GM23338 (cell line): Measurements from ENCODE around the gene CREB3L2. TPM values are rescaled to one million over a fixed set of nuclear protein-coding genes. Genes with fewer than 3 reads are reported as not detected.

Experiments
- ATAC-seq: fragments of 200-7000 bp; cut with Tn5 transposase; 3 replicates; pipeline ENCODE4 v1.9.1; 2020
- DNase-seq: peaks from one replicate; pipeline ENCODE4 v3.0.0-alpha.2; 2015; ENCODE audit warnings: low spot score
- H2AFZ ChIP-seq: fragments of 200-600 bp; sonication (generic); 2 replicates; pipeline ENCODE4 v1.8.0; 2016; ENCODE audit warnings: antibody characterized with exemption, mild to moderate bottlenecking, moderate library complexity
- H3F3A ChIP-seq: fragments of 200-600 bp; sonication (generic); replicated peaks from 2 replicates; pipeline ENCODE4 v1.8.0; 2017; ENCODE audit warnings: antibody characterized with exemption, mixed run types, low read depth
- H3K27ac ChIP-seq: fragments of 200-600 bp; sonication (generic); 2 replicates; pipeline ENCODE4 v1.6.1; 2016; ENCODE audit warnings: low read depth
- H3K27me3 ChIP-seq: fragments of 200-600 bp; sonication (generic); 2 replicates; pipeline ENCODE4 v1.8.0; 2016; ENCODE audit warnings: mild to moderate bottlenecking, mixed run types, moderate library complexity; ENCODE audit not compliant: insufficient read depth
- H3K36me3 ChIP-seq: fragments of 200-600 bp; sonication (generic); 2 replicates; pipeline ENCODE4 v1.8.0; 2016; ENCODE audit warnings: mild to moderate bottlenecking; ENCODE audit not compliant: insufficient read depth
- H3K4me1 ChIP-seq: fragments of 200-600 bp; sonication (generic); 2 replicates; pipeline ENCODE4 v1.8.0; 2016; ENCODE audit warnings: mild to moderate bottlenecking, moderate library complexity; ENCODE audit not compliant: insufficient read depth
- H3K4me2 ChIP-seq: fragments of 200-600 bp; sonication (generic); 2 replicates; pipeline ENCODE4 v1.7.1; 2017; ENCODE audit warnings: mixed run types
- H3K4me3 ChIP-seq: fragments of 200-600 bp; sonication (generic); 2 replicates; pipeline ENCODE4 v1.6.1; 2016; ENCODE audit warnings: mixed run types
- H3K79me2 ChIP-seq: fragments of 200-600 bp; sonication (generic); replicated peaks from 2 replicates; pipeline ENCODE4 v1.8.0; 2017; ENCODE audit warnings: mild to moderate bottlenecking; ENCODE audit not compliant: insufficient read depth
- H3K9me2 ChIP-seq: fragments of 200-600 bp; sonication (generic); 2 replicates; pipeline ENCODE4 v1.8.0; 2017; ENCODE audit not compliant: insufficient read depth
- H4K20me1 ChIP-seq: fragments of 200-600 bp; sonication (generic); replicated peaks from 2 replicates; pipeline ENCODE4 v1.8.0; 2017; ENCODE audit warnings: mild to moderate bottlenecking; ENCODE audit not compliant: insufficient read depth
- H3K27ac Mint-ChIP-seq: 2 replicates; pipeline ENCODE4 v1.8.0; 2020; ENCODE audit warnings: inconsistent platforms, mild to moderate bottlenecking, moderate library complexity, mixed read lengths
- H3K27me3 Mint-ChIP-seq: 3 replicates; pipeline ENCODE4 v1.8.0; 2022; ENCODE audit warnings: low read depth, mild to moderate bottlenecking, moderate library complexity, mixed read lengths, inconsistent platforms; ENCODE audit not compliant: insufficient read depth, poor library complexity
- H3K36me3 Mint-ChIP-seq: 3 replicates; pipeline ENCODE4 v1.8.0; 2021; ENCODE audit warnings: low read depth, mild to moderate bottlenecking, inconsistent platforms, moderate library complexity, mixed read lengths
- H3K4me1 Mint-ChIP-seq: 3 replicates; pipeline ENCODE4 v1.8.0; 2020; ENCODE audit warnings: mild to moderate bottlenecking, inconsistent platforms, mixed read lengths
- H3K4me3 Mint-ChIP-seq: 3 replicates; pipeline ENCODE4 v1.8.0; 2021; ENCODE audit warnings: moderate library complexity, mild to moderate bottlenecking, inconsistent platforms, mixed read lengths
- H3K9me3 Mint-ChIP-seq: 3 replicates; pipeline ENCODE4 v1.8.0; 2020; ENCODE audit warnings: moderate library complexity, mild to moderate bottlenecking, inconsistent platforms, mixed read lengths
- CREB1 ChIP-seq: fragments of 250-450 bp; sonication (Bioruptor Pico); IDR thresholded peaks from 2 replicates; pipeline ENCODE4 v1.5.0; 2020; ENCODE audit warnings: low read depth, mild to moderate bottlenecking, moderate library complexity
- CTCF ChIP-seq, 2 experiments: fragments of 200-600 bp in 1 of 2; sonication (generic) in 1 of 2; conservative IDR thresholded peaks; 2 replicates each; pipeline versions ENCODE4 v1.5.1 to v1.6.1; 2016 to 2017; ENCODE audit warnings: antibody characterized with exemption in 2 of 2, low read depth in 2 of 2, mild to moderate bottlenecking in 2 of 2, moderate library complexity in 1 of 2
- ETS1 ChIP-seq: IDR thresholded peaks from 2 replicates; pipeline ENCODE4 v1.6.1; 2016; ENCODE audit warnings: antibody characterized with exemption
- EZH2 ChIP-seq: fragments of 200-600 bp; sonication (generic); IDR thresholded peaks from one replicate; pipeline ENCODE4 v1.8.0; 2017; ENCODE audit warnings: antibody characterized with exemption, mild to moderate bottlenecking, low read depth; ENCODE audit not compliant: unreplicated experiment
- EZH2phosphoT487 ChIP-seq: fragments of 200-600 bp; sonication (generic); IDR thresholded peaks from one replicate; pipeline ENCODE4 v1.8.1; 2018; ENCODE audit warnings: antibody characterized with exemption; ENCODE audit not compliant: unreplicated experiment
- JUNB ChIP-seq: IDR thresholded peaks from one replicate; pipeline ENCODE4 v1.6.1; 2016; ENCODE audit warnings: antibody characterized with exemption; ENCODE audit not compliant: unreplicated experiment
- NANOG ChIP-seq: IDR thresholded peaks from 2 replicates; pipeline ENCODE4 v1.6.1; 2016; ENCODE audit warnings: antibody characterized with exemption, borderline replicate concordance
- POLR2AphosphoS5 ChIP-seq: IDR thresholded peaks from 2 replicates; pipeline ENCODE4 v1.6.1; 2016; ENCODE audit warnings: antibody characterized with exemption, low read depth
- REST ChIP-seq: IDR thresholded peaks from one replicate; pipeline ENCODE4 v1.6.1; 2018; ENCODE audit warnings: antibody characterized with exemption; ENCODE audit not compliant: unreplicated experiment
- STAT1 ChIP-seq: IDR thresholded peaks from one replicate; pipeline ENCODE4 v1.6.1; 2016; ENCODE audit warnings: antibody characterized with exemption; ENCODE audit not compliant: unreplicated experiment
- ZNF114 ChIP-seq: fragments of 250-450 bp; sonication (Bioruptor Pico); IDR thresholded peaks from 2 replicates; pipeline ENCODE4 v1.5.0; 2020; ENCODE audit warnings: mild to moderate bottlenecking, moderate library complexity
- ZNF331 ChIP-seq: fragments of 250-450 bp; sonication (Bioruptor Pico); IDR thresholded peaks from 2 replicates; pipeline ENCODE4 v1.5.0; 2020; ENCODE audit warnings: low read depth, mild to moderate bottlenecking, moderate library complexity
- ZNF462 ChIP-seq: fragments of 250-450 bp; sonication (Bioruptor Pico); IDR thresholded peaks from 2 replicates; pipeline ENCODE4 v1.5.0; 2020; ENCODE audit warnings: mild to moderate bottlenecking, moderate library complexity
- polyA plus RNA-seq: library from polyadenylated mRNA; unstranded; fragments of >200 nt; fragmentation: Nextera tagmentation; extraction: Ambion mirVana; gene quantifications from 2 replicates; pipeline ENCODE4 v1.2.1, GENCODE V29; 2016
- total RNA-seq: library from RNA; depleted of rRNA; stranded (reverse); fragments of >200 nt; shearing (Covaris generic); gene quantifications from 2 replicates; pipeline ENCODE4 v1.2.3, GENCODE V29; 2014

CREB3L2 gene
- total and polyA plus RNA-seq, 2 experiments from 2014 or later = 14.5 to 27.1 TPM

GRCh38 chr7:137954614-137955013, 47.3 kb downstream of the CREB3L2 start:
- H3K4me1 Mint-ChIP-seq = peaks cover 52% of the 10 kb centered on the region
- Histone ChIP-seq H3K4me3 (no peak overlapping the region), H3K27me3 (no peaks in the 10 kb centered on the region), H2AFZ (no peak overlapping the region), H3K36me3 (no peaks in the 10 kb centered on the region), H3K27ac (peak overlapping the region; percentile 81), H3K4me1 (peaks cover 33% of the 10 kb centered on the region), H3K9me2 (0 out of 2 replicates have a peak, but pooled peaks cover 2% of the 10 kb centered on the region), H3K79me2 (peaks cover 91% of the 10 kb centered on the region), H3F3A (no peaks in the 10 kb centered on the region), H3K4me2 (no peak overlapping the region; the same call in 1 of the 2 replicates), H4K20me1 (peaks cover 9% of the 10 kb centered on the region; the same call in 1 of the 2 replicates)
- TF ChIP-seq ZNF331 (CRISPR knock-in tag) = no peak
- no peak for TF ChIP-seq ETS1
- no peak for TF ChIP-seq STAT1
- TF ChIP-seq CTCF (conservative IDR thresholded peaks at IDR 0.05; ENCODE audit: low read depth in 2 of 2) = no peak
- TF ChIP-seq JUNB = no peak
- TF ChIP-seq ZNF114 (CRISPR knock-in tag) = no peak
- TF ChIP-seq CREB1 (CRISPR knock-in tag) = no peak
- no peak for TF ChIP-seq NANOG
- TF ChIP-seq EZH2phosphoT487 = no peak
- TF ChIP-seq ZNF462 (CRISPR knock-in tag) = no peak
- TF ChIP-seq POLR2AphosphoS5 = no peak
- TF ChIP-seq REST = no peak
- no peak for TF ChIP-seq EZH2
- peaks cover 2% of the 10 kb centered on the region for H3K27me3 Mint-ChIP-seq
- DNase-seq = no peak
- no peak overlapping the region for H3K4me3 Mint-ChIP-seq
- ATAC-seq = no peak
- no peaks in the 10 kb centered on the region for H3K9me3 Mint-ChIP-seq
- peaks cover 8% of the 10 kb centered on the region; the same call in 2 of the 3 replicates for H3K36me3 Mint-ChIP-seq
- peak overlapping the region; percentile 46; the same call in 1 of the 2 replicates for H3K27ac Mint-ChIP-seq
